ENCODE data around the gene EHF.

Gene EHF

DNA sequence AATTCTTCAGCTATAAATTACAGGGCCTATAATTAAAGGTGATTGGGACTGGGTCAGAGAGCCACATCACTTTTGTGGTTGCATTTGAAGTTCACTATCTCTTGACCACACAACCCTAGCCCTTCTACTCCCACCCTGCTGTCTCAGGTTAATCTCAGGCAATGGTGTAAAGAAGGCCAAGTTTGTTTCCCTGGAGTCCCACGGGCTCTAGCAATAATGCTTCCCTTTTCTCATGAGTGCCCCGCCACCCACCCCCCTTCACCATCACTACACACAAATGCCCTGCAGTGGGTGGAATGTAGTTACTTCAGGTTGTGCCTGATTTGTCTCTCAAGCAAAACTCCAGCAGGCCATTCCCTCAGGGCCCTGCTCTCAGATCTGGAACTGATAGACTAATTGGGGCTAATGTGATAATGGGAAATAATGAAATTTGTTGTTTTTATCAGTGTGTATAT is 1.8 kb upstream of the EHF start:
- no peak overlapping the region for H3K27ac ChIP-seq
- TF ChIP-seq CTCF (IDR thresholded peaks at IDR 0.05) = no peak
- no peak for DNase-seq

DNA sequence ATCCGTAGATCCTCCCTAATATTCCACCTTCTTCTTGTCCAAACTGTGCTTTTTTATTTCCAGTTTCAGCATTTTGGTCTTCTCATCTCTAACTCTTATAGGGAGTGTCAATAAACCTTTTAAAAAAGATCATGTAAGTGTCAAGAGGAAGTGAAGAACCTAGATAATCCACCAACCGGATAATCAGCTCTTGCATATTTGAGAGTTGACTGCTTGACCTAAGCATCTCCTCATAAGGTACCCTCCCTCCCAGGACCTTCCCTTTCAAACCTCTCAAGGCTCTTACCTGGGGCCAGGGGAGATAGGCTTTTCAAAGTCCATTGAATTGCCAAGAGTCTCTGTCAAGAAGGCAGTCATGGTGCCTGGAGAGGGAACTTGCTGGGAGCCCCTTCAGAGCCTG is 691 bp upstream of the EHF start:
- Histone ChIP-seq H3K27me3 (peaks cover 0 to 6% of the 10 kb centered on the region in 2 donors), H3K4me3 (no peak overlapping the region), H3K4me1 (no peaks in the 10 kb centered on the region), H3K36me3 (no peaks in the 10 kb centered on the region), H3K27ac (no peak overlapping the region), H3K9me3 (no peaks in the 10 kb centered on the region)
- no peak for DNase-seq
- intact Hi-C loops (cut with DNase I; ENCODE audit: low total_unique reads) = no loop called here
- no peak for TF ChIP-seq CTCF (IDR thresholded peaks at IDR 0.05)

More for the DNA sequence above, 1.8 kb upstream of the EHF start:
- Histone ChIP-seq H3K4me3 (no peak overlapping the region), H3K4me1 (no peaks in the 10 kb centered on the region), H3K27me3 (no peaks in the 10 kb centered on the region), H3K9me3 (no peaks in the 10 kb centered on the region), H3K36me3 (no peaks in the 10 kb centered on the region)
- intact Hi-C loops (cut with DNase I; ENCODE audit: low total_unique reads) = no loop called here

DNA sequence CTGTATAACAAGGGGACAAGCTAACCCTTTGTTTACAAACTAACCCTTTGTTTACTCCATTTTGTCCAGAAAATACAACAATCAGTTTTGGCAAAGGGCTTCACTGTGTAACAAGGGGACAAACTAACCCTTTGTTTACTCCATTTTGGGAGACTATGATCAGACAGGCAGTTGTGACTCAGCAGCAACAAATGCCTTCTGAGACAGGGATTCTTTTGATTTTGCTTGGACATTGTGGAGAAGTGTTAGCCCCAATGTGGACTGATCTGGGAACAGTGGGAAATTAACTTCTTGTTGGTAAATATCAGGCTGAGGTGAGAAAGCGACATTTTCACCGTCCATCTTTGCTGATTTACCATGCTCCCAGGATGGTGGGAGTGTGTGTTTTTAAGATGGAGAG is 983 bp downstream of the EHF start:
- H3K4me3 ChIP-seq = no peak overlapping the region
- no peak overlapping the region for H3K27ac ChIP-seq
- no peaks in the 10 kb centered on the region for H3K36me3 ChIP-seq
- intact Hi-C loops (cut with DNase I; ENCODE audit: low total_unique reads) = no loop called here
- DNase-seq = no peak
- H3K27me3 ChIP-seq = peaks cover 0 to 8% of the 10 kb centered on the region in 2 donors
- H3K9me3 ChIP-seq = no peaks in the 10 kb centered on the region
- TF ChIP-seq CTCF (IDR thresholded peaks at IDR 0.05) = no peak
- no peaks in the 10 kb centered on the region for H3K4me1 ChIP-seq

DNA sequence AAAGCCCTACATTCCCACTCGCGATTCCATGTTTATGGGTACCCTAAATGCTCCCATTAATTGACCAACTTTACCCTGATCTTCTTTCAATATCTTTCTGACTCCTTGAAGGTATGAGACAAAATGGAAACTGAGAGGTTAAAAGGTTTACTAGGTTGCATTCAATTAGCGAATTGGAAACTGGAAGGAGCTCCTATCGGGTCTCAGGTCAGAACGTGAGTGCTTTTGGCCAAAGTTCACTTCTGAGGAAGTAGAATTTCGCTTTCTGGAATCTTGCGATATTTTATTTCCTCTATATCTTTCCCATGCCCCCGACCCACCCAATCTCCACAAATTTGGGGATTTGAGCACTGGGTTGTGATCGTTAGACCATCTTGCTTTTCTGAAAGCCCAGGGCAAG is 2.6 kb downstream of the EHF start:
- Histone ChIP-seq H3K27ac (no peak overlapping the region), H3K27me3 (peaks cover 0 to 8% of the 10 kb centered on the region in 2 donors), H3K4me1 (no peaks in the 10 kb centered on the region), H3K36me3 (no peaks in the 10 kb centered on the region), H3K4me3 (no peak overlapping the region), H3K9me3 (no peaks in the 10 kb centered on the region)
- DNase-seq = no peak
- intact Hi-C loops (cut with DNase I; ENCODE audit: low total_unique reads) = no loop called here
- TF ChIP-seq CTCF (IDR thresholded peaks at IDR 0.05) = no peak

DNA sequence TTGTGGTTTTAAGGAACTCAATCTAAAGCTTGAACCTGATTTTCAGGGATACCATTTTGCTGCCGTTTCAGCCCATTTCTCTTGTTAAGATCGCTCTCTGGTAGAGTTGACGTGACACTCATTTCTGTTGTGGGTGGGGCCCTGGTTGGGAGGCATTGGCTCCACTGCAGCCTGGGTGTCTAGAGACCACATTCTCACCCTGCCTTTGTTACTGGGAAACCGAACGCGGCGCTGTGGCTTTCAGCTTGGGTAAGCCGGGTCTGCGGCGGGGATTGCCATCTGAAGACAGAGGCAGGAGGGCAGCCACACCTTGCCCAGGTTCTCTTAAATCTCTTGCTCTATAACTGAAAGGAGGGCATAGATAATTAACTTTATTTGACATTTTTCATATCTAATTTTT is 3.2 kb downstream of the EHF start:
- no peak for TF ChIP-seq CTCF (IDR thresholded peaks at IDR 0.05)
- Histone ChIP-seq H3K4me1 (no peaks in the 10 kb centered on the region), H3K27me3 (peaks cover 0 to 8% of the 10 kb centered on the region in 2 donors), H3K4me3 (no peak overlapping the region), H3K36me3 (no peaks in the 10 kb centered on the region), H3K9me3 (no peaks in the 10 kb centered on the region), H3K27ac (no peak overlapping the region)
- DNase-seq = no peak
- intact Hi-C loops (cut with DNase I; ENCODE audit: low total_unique reads) = no loop called here

- Histone ChIP-seq H3K4me1 (no peaks in the 10 kb centered on the region), H3K9me3 (no peaks in the 10 kb centered on the region), H3K27me3 (peaks cover 0 to 8% of the 10 kb centered on the region in 2 donors), H3K27ac (no peak overlapping the region), H3K4me3 (no peak overlapping the region), H3K36me3 (no peaks in the 10 kb centered on the region)
- no peak for TF ChIP-seq CTCF (IDR thresholded peaks at IDR 0.05)
- DNase-seq = no peak
- intact Hi-C loops (cut with DNase I; ENCODE audit: low total_unique reads) = no loop called here
Observed at GRCh38 chr11:34625576-34625975, 4.7 kb downstream of the EHF start.

All from tibial artery (tissue), 4 donors.